Thyroid gland (tissue), 4 donors: ENCODE results near the gene CACNA1H. TPM values are rescaled to one million over a fixed set of nuclear protein-coding genes. Genes with fewer than 3 reads are reported as not detected.

Experiments used
- DNase-seq, 2 donors: peaks; one replicate each; pipeline ENCODE4 v3.0.0-alpha.2; 2019
- H3K27ac ChIP-seq, 3 donors: fragments of 200-600 bp; sonication (generic); 1 replicate in 2 of 3; 2 replicates in 1 of 3; pipeline ENCODE4 v1.5.1; 2016 to 2019; ENCODE audit warnings: mild to moderate bottlenecking in 1 of 3, moderate library complexity in 1 of 3
- H3K27me3 ChIP-seq: fragments of 200-600 bp; sonication (generic); one replicate; pipeline ENCODE4 v1.5.1; 2019
- H3K36me3 ChIP-seq, 2 donors: fragments of 200-600 bp; sonication (generic); one replicate each; pipeline ENCODE4 v1.5.1; 2016 to 2019
- H3K4me1 ChIP-seq, 2 donors: fragments of 200-600 bp; sonication (generic); one replicate each; pipeline ENCODE4 v1.5.1; 2017 to 2019
- H3K4me3 ChIP-seq, 3 donors: fragments of 200-600 bp; sonication (generic); replicated peaks in 1 of 3; 1 replicate in 2 of 3; 2 replicates in 1 of 3; pipeline ENCODE4 v1.5.1; 2016; ENCODE audit warnings: mild to moderate bottlenecking in 1 of 3
- H3K9me3 ChIP-seq: fragments of 200-600 bp; sonication (generic); one replicate; pipeline ENCODE4 v1.5.1; 2017
- POLR2A ChIP-seq, 2 donors: fragments of 450-650 bp; IDR thresholded peaks; one replicate each; pipeline ENCODE4 v1.6.1; 2017; ENCODE audit warnings: antibody characterized with exemption in 2 of 2, mild to moderate bottlenecking in 2 of 2, moderate library complexity in 1 of 2
- WGBS, 2 donors: methylation state at CpG; one replicate each; pipeline ENCODE4 v1.1.5; 2017; 5-methylcytosine and 5-hydroxymethylcytosine counted together
- intact Hi-C: fragments of 100-400 bp; cut with DNase I; formaldehyde crosslinking; loops from one replicate; pipeline ENCODE4 v1.15.1; 2023
- total RNA-seq, 4 donors: library from RNA; depleted of rRNA; stranded (reverse); fragments of >200 nt; gene quantifications; one replicate each; pipeline ENCODE4 v1.2.3, GENCODE V29; 2016
- TF ChIP-seq, protein P1 (sequence below), 6 experiments: fragments of 200-600 bp in 3 of 6; fragments of 450-650 bp in 3 of 6; sonication (generic) in 3 of 6; IDR thresholded peaks; one replicate each; pipeline ENCODE4 v1.5.1; 2016 to 2019; ENCODE audit warnings: antibody characterized with exemption in 6 of 6, mild to moderate bottlenecking in 2 of 6, inconsistent platforms in 1 of 6, moderate library complexity in 1 of 6

The CACNA1H gene
- total RNA-seq, 4 donors from 2014 or later: 8.4 to 12.4 (median 9.3) TPM

DNA sequence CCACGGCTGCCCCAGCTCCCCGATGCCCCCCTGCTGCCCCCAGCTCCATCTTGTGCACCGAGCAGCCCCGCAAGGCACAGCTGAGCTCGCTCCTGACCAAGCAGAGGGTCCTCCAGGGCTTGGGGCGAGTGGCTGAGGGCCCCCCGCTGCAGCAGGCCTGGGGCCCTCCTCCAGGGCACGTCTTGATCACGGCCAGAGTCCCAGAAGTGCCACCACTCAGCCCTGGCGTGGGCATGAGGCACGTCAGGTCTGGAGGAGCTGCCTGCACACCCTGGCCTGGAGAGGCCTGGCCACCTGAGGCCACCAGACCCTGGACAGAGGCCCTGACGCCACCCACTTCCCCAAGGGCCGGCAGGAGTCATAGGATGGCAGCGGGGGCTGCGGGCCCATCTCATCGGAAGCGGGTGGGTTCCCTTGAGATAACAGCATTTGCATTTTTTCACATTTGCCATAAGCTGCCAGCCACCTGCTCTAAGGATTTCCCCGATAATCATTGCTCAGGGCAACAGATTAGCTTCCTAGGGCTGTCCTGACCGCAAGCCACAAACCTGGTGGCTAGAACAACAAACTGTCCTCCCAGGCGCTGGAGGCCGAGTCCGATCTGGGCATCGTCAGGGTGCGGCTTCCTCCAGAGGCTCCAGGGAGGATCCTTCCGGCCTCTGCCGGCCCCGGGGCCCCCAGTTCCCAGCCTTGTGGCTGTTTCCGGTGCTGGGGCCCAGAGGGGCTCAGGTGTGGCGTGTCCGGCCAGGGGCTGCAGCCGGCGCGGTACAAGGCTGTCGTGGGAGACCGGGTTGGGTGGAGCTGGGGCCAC is 32.9 kb upstream of the CACNA1H start:
- no peaks in the 10 kb centered on the region for H3K36me3 ChIP-seq
- TF ChIP-seq POLR2A (IDR thresholded peaks at IDR 0.05): no peak
- TF ChIP-seq, protein P1, sequence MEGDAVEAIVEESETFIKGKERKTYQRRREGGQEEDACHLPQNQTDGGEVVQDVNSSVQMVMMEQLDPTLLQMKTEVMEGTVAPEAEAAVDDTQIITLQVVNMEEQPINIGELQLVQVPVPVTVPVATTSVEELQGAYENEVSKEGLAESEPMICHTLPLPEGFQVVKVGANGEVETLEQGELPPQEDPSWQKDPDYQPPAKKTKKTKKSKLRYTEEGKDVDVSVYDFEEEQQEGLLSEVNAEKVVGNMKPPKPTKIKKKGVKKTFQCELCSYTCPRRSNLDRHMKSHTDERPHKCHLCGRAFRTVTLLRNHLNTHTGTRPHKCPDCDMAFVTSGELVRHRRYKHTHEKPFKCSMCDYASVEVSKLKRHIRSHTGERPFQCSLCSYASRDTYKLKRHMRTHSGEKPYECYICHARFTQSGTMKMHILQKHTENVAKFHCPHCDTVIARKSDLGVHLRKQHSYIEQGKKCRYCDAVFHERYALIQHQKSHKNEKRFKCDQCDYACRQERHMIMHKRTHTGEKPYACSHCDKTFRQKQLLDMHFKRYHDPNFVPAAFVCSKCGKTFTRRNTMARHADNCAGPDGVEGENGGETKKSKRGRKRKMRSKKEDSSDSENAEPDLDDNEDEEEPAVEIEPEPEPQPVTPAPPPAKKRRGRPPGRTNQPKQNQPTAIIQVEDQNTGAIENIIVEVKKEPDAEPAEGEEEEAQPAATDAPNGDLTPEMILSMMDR (IDR thresholded peaks at IDR 0.05): no peak
- intact Hi-C loops: no loop called here
- H3K4me1 ChIP-seq: no peaks in the 10 kb centered on the region
- DNase-seq: no peak
- H3K27ac ChIP-seq: no peak overlapping the region
- no peaks in the 10 kb centered on the region for H3K9me3 ChIP-seq
- H3K4me3 ChIP-seq: no peak overlapping the region
- 65 to 77% methylated on average over 16 to 17 of the region's 35 CpGs for WGBS, 2 donors
- H3K27me3 ChIP-seq: no peaks in the 10 kb centered on the region

GRCh38 chr16:1120577-1120941 is 32.3 kb upstream of the CACNA1H start:
- DNase-seq: no peak
- H3K4me3 ChIP-seq: no peak overlapping the region
- no peaks in the 10 kb centered on the region for H3K4me1 ChIP-seq
- WGBS, 2 donors: 73 to 84% methylated on average over 3 to 13 of the region's 22 CpGs
- no peaks in the 10 kb centered on the region for H3K27me3 ChIP-seq
- H3K9me3 ChIP-seq: no peaks in the 10 kb centered on the region
- H3K36me3 ChIP-seq: no peaks in the 10 kb centered on the region
- H3K27ac ChIP-seq: no peak overlapping the region
- intact Hi-C loops: no loop called here
- no peak for TF ChIP-seq POLR2A (IDR thresholded peaks at IDR 0.05)
- TF ChIP-seq, protein P1 (IDR thresholded peaks at IDR 0.05): no peak

DNA sequence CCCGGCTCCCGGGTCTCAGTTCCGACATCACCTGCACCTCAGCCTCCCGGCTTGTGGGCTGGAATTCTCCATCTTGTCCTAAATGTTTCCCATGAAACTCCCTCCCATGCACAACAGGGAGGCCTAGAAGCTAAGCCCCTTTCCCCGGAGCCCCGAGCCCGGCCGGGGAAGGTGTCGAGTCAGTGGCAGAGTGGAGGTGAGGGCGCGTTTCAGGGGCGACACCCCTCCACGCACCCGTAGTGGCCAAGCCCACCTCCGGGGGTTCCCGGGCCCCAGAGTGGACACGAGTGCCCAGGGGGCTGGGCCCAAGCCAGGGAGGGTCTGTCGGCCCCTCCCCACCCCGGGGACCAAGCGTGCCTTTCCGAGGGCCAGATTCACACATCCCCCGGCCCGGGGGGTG is 31.9 kb upstream of the CACNA1H start:
- Histone ChIP-seq H3K9me3 (no peaks in the 10 kb centered on the region), H3K4me1 (no peaks in the 10 kb centered on the region), H3K36me3 (no peaks in the 10 kb centered on the region), H3K27ac (no peak overlapping the region), H3K4me3 (no peak overlapping the region), H3K27me3 (no peaks in the 10 kb centered on the region)
- 70 to 80% methylated on average over 11 to 23 of the region's 23 CpGs for WGBS, 2 donors
- intact Hi-C loops: no loop called here
- TF ChIP-seq, protein P1 (IDR thresholded peaks at IDR 0.05): no peak
- DNase-seq: no peak

DNA sequence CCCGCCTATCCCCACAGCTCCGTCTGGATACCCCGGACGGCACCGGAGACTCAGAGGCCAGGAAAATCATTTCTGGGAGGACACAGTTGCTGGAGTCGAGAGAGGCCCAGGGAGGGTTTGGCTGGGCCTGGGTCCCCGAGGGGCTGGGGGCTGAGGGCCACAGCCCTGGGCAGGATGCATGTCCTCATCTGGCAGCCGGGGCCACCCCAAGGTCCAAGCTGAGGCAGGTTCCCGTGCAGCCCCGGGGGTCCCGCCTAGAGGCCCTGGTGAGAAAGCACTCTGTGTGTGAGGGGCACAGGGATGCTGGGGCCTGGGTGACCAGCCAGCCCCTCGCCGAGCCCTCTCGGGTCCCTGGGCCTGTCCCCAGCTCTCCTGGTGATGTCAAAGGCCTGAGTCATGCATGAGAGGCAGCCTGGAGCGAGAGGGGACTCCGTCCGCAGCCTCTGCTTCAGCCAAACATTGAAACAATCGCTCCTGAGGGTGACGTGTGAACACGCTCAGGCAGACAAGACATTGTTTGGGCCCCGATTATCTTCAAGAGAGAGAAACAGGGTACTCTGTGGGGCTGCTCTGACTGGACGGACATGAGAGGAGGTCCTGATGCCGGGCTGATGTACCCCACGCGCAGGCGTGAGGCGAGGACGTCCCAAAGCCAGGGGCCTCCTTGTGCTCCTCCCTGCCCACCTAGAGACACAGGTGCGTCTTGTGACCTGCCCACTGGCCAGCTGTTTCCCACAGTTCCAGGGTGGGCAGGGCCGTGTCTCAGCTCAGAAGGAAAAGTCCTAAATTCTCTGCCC is 31.1 kb upstream of the CACNA1H start:
- H3K9me3 ChIP-seq: no peaks in the 10 kb centered on the region
- intact Hi-C loops: no loop called here
- no peaks in the 10 kb centered on the region for H3K27me3 ChIP-seq
- TF ChIP-seq, protein P1 (IDR thresholded peaks at IDR 0.05): no peak
- no peak for TF ChIP-seq POLR2A (IDR thresholded peaks at IDR 0.05)
- no peak overlapping the region for H3K27ac ChIP-seq
- no peaks in the 10 kb centered on the region for H3K36me3 ChIP-seq
- 77 to 79% methylated on average over 23 to 27 of the region's 30 CpGs for WGBS, 2 donors
- DNase-seq: no peak
- H3K4me1 ChIP-seq: no peaks in the 10 kb centered on the region
- H3K4me3 ChIP-seq: no peak overlapping the region

- Histone ChIP-seq H3K27me3 (no peaks in the 10 kb centered on the region), H3K27ac (no peak overlapping the region), H3K4me3 (no peak overlapping the region), H3K4me1 (no peaks in the 10 kb centered on the region), H3K36me3 (no peaks in the 10 kb centered on the region), H3K9me3 (no peaks in the 10 kb centered on the region)
- TF ChIP-seq, protein P1 (IDR thresholded peaks at IDR 0.05): no peak
- no peak for TF ChIP-seq POLR2A (IDR thresholded peaks at IDR 0.05)
- DNase-seq: no peak
- 81 to 84% methylated on average over 11 to 14 of the region's 14 CpGs for WGBS, 2 donors
- intact Hi-C loops: no loop called here
Observed at GRCh38 chr16:1122398-1122765, 30.5 kb upstream of the CACNA1H start.
